AG10803 (cell line): ENCODE measurements around the gene RDH5.

Source experiments
- DNase-seq: peaks from one replicate; pipeline ENCODE4 v3.0.0; 2010; ENCODE audit warnings: low read depth
- H3K4me3 ChIP-seq: 2 replicates; pipeline ENCODE4 v1.5.1; 2011; ENCODE audit warnings: mild to moderate bottlenecking, low read length, control low read depth
- TF ChIP-seq, protein P1 (sequence below): conservative IDR thresholded peaks from 2 replicates; pipeline ENCODE4 v1.5.1; 2011; ENCODE audit warnings: mild to moderate bottlenecking, low read length, control low read depth, inconsistent platforms

Gene RDH5

DNA sequence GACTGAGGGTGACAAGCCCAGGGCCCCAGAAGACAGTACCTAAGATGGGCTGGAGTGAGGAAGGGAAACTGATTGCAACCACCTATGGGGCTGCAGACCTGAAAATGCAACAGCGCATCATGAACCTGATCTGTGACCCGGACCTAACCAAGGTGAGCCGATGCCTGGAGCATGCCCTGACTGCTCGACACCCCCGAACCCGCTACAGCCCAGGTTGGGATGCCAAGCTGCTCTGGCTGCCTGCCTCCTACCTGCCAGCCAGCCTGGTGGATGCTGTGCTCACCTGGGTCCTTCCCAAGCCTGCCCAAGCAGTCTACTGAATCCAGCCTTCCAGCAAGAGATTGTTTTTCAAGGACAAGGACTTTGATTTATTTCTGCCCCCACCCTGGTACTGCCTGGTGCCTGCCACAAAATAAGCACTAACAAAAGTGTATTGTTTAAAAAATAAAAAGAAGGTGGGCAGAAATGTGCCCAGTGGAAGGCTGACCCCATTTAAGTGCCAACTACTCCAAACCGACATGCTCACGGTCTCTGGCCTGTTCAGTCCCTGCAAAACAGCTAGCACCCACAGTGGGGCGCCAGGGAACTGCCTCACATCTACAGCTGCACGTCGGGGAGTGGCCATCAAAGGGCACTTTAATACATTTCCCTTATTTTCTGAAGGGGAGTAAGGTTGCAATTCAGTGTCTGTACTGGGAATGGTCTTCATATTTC is 4.2 kb downstream of the RDH5 start:
- DNase-seq = peak; percentile 70
- no peak overlapping the region for H3K4me3 ChIP-seq
- TF ChIP-seq, protein P1, sequence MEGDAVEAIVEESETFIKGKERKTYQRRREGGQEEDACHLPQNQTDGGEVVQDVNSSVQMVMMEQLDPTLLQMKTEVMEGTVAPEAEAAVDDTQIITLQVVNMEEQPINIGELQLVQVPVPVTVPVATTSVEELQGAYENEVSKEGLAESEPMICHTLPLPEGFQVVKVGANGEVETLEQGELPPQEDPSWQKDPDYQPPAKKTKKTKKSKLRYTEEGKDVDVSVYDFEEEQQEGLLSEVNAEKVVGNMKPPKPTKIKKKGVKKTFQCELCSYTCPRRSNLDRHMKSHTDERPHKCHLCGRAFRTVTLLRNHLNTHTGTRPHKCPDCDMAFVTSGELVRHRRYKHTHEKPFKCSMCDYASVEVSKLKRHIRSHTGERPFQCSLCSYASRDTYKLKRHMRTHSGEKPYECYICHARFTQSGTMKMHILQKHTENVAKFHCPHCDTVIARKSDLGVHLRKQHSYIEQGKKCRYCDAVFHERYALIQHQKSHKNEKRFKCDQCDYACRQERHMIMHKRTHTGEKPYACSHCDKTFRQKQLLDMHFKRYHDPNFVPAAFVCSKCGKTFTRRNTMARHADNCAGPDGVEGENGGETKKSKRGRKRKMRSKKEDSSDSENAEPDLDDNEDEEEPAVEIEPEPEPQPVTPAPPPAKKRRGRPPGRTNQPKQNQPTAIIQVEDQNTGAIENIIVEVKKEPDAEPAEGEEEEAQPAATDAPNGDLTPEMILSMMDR = peak; percentile 72

GRCh38 chr12:55724940-55725309 is 4.7 kb downstream of the RDH5 start:
- no peak overlapping the region for H3K4me3 ChIP-seq
- no peak for DNase-seq
- TF ChIP-seq, protein P1 = no peak

DNA sequence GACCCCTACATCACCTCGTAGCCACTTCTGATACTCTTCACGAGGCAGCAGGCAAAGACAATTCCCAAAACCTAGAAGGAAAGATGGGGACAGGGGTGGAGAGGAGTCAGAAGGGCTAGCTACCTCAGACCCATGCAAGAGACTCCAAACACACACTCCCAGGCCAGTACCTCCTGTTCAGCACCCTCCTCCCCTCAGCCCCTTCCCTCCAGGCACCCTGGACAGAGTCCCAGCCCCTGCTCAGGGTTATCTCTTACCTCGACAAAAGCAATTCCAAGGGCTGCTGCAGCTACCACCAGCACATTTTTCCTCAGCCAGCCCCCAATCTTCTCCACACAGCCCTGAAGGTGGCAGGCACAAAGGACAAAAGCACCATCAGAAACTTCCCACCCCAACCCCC is 5.4 kb downstream of the RDH5 start:
- DNase-seq = no peak
- TF ChIP-seq, protein P1 = no peak
- H3K4me3 ChIP-seq = no peak overlapping the region

- TF ChIP-seq, protein P1 = no peak
- peak overlapping the region; percentile 95 for H3K4me3 ChIP-seq
- DNase-seq = no peak
Measured at GRCh38 chr12:55726971-55727370, 6.8 kb downstream of the RDH5 start.

DNA sequence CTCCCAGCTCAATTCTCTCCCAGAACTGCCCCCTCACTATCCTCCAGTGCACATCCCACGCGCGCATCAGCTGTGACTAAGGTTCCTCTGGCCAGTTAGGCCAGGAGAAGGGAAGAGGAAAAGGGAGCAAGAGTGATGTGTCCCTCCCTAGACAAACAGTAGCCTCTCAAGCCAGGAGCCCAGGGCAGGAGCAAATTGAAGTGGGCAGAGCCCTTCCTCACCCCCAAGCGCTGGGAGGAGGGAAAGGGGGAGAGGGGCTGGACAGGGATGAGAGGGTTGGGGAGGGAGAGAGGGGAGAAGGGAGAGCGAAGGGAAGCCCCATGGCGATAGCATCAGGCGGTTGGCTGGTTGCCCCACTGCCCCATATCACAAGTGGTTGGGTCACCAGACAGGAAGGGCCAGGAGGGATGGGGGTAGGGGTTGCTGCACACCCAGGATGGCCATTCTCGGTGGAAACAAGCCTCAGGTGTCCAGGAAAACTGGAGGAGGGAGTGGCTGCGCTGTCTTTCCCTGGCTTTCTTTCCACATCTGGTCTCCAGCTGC is 7.5 kb downstream of the RDH5 start:
- TF ChIP-seq, protein P1 = no peak
- peak overlapping the region; percentile 95 for H3K4me3 ChIP-seq
- no peak for DNase-seq

GRCh38 chr12:55728186-55728938 is 8.2 kb downstream of the RDH5 start:
- peak overlapping the region; percentile 95 for H3K4me3 ChIP-seq
- TF ChIP-seq, protein P1 = no peak
- DNase-seq = peak; percentile 62
